Measurements from ENCODE around the gene CAMK4.

DNA sequence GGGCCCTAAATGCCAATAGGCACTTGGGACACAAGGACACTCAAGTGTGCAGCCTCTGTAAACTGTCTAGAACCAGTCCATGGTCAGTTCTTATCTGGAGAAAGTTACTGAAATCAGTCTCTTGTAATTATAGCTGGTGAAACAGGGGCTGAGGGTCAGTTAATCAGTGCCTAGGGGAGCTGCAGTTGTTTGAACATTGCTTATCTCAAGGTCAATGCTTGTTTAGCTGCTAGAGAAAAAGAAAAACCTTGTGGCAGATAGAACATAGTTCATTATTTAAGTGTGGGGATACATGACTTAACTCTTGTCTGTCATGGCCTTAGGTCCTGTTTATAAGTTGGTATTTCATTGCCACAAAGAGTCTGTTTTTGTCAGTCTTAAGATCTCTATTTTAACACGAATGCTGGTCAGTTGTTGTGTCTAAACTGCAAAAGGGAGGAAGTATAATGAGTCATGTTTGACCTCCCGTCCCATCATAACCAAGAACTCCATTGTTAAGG, 180.1 kb downstream of the CAMK4 start:
- no peak for TF ChIP-seq GATA3 (IDR thresholded peaks at IDR 0.05; ENCODE audit: low read depth, low read length)
- no peak for TF ChIP-seq GATA2 (IDR thresholded peaks at IDR 0.05; ENCODE audit: low read depth, low read length)
